Measurements from ENCODE around the gene EFCC1.
"Not testable (repeated sequence)": the region's sequence is repeated elsewhere in the genome, so short reads cannot be mapped to it uniquely, and the experiment has no call there.

The EFCC1 gene

GRCh38 chr3:129054605-129055104 is 53.6 kb downstream of the EFCC1 start:
- DNase-seq (ENCODE audit: low read depth in 2 of 2) = no peak

GRCh38 chr3:129056451-129057173 is 55.5 kb downstream of the EFCC1 start:
- no peak for DNase-seq (ENCODE audit: low read depth in 2 of 2)

DNA sequence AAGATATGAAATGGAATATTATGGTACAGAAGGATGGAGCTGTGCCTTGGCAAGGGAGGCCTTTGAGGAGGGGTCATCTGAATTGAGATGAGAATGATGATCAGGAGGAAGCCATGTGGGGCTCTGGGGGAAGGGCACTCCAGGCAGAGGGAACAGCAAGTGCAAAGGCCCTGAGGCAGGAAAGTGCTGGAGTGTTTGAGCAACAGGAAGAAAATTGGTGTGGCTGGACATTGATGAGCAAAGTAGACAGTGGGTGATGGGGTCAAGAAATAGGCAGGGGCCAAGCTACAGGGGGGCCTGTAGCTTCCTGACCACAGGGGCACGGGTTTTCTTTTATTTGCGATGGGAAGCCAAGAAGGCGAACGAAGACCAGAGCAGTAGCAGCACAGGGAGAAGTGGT is 56.1 kb downstream of the EFCC1 start:
- no peak for DNase-seq (ENCODE audit: low read depth in 2 of 2)

DNA sequence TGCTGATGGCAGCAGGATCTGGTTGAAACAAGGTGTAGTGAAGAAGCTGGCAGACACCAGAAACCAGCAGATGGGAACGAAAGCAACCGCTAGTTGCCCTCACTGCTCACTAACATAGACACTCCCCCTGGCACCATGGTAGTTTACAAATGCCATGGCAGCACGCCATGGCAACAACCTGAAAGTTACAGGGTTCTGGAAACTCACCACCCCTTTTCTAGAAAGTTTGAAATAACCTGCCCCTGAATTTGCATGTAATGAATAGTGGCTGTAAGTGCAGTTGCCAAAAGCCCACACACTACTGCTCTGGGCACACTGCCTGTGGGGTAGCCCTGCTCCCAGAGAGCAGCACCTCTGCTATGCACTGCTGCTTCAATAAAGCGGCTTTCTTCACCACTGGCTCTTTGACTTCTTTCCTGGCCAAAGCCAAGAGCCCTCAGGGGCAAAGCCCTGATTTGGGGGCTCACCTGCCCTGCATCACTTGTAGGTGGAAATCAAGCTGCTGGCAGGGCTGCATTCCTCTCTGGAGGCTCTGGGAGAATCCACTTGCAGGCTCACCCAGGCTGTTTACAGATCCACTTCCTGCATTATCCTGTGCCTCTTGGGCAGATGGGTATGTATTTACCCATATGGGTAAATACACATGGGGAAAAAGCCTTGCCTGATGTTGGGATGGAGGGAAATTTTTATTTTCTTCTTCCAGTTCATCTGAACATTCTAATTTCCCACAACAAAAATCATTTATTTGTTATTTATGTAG is 57.5 kb downstream of the EFCC1 start:
- DNase-seq (ENCODE audit: low read depth in 2 of 2) = no peak

DNA sequence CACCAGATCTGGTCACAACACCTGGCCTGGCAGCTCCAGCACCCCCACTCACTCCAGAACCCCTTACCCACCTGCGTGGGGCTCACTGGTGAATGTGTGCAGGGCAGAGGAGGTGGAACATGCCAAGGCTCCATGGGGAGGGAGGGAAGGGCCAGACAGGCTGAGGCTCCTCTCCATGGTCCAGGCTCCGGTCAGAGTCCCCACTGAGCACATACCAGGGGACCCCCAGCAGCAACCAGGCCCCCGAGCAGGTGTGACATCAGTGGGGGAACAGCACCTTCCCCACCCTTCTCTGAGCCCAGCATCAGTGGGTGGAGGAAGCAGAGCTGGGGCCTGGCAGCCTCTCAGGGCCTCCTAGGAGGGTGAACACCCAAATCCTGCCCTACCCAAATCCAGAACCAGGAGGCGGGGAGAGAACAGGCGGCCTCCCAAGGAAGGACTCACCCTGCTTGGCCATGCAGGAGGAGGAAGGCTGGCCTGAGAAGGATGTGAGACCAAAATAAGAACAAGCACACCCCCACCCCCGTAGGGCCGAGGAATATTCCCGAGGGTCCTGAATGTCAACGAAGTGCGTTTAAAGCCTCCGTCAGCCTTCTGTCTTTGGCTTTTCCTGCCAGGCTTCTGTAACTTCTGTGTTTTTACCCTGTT is 58.3 kb downstream of the EFCC1 start:
- DNase-seq (ENCODE audit: low read depth in 2 of 2) = no peak

GRCh38 chr3:129060276-129061022 is 59.3 kb downstream of the EFCC1 start, which contains the start of gene GP9:
Gene GP9 (plus strand): TSS chr3:129060779. CDS start chr3:129061740, 961 bp downstream.
- no peak for DNase-seq (ENCODE audit: low read depth in 2 of 2)

DNA sequence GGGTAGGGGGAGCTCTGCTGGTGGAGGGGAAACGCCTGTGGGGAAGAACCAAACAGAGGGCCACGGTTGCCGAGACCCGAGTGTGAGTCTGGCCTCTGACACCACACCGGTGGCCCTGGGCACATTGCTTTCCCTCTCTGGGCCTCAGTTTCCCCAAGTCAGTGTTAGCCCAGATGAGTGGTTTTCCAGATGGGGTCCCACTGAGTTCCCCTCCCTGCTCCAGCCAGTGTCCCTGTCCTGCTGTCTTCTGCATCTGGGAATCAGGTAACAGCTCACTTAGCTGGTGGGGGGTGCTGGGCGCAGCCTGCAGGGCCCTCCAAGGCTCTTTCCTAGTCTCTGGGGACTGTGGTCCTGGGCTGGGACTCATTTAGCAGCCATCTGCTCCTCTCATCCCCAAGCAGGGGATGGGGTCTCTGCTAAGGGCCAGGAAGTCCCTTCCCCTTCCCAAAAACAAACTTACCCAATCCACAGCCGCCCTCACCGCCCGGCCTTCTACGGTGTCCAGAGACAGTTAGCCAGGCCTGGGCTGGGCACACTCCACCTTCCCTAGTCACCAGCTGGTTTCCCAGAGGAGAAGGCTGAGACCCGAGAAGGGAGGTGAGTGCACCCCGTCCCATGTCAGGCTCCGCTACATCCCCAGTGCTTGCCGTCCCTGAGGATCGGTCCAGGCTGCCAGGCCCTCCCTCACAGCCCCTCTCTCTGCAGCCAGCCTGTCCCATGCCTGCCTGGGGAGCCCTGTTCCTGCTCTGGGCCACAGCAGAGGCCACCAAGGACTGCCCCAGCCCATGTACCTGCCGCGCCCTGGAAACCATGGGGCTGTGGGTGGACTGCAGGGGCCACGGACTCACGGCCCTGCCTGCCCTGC is 60.2 kb downstream of the EFCC1 start:
- no peak for DNase-seq (ENCODE audit: low read depth in 2 of 2)

- no peak for DNase-seq (ENCODE audit: low read depth in 2 of 2)
Measured at GRCh38 chr3:129061888-129062834, 61.1 kb downstream of the EFCC1 start.

- DNase-seq (ENCODE audit: low read depth in 2 of 2) = no peak
Measured at GRCh38 chr3:129063091-129063640, 62.1 kb downstream of the EFCC1 start.

- no peak for DNase-seq (ENCODE audit: low read depth in 2 of 2)
Measured at GRCh38 chr3:129063841-129064482, 62.9 kb downstream of the EFCC1 start.

- DNase-seq (ENCODE audit: low read depth in 2 of 2) = no peak
Measured at GRCh38 chr3:129065016-129065719, 64.1 kb downstream of the EFCC1 start.

- DNase-seq (ENCODE audit: low read depth in 2 of 2) = no peak
Measured at GRCh38 chr3:129065720-129066073, 64.6 kb downstream of the EFCC1 start.

- not testable (repeated sequence) for DNase-seq (ENCODE audit: low read depth in 2 of 2)
Measured at GRCh38 chr3:129067719-129068118, 66.6 kb downstream of the EFCC1 start.

GRCh38 chr3:129068291-129068886 is 67.3 kb downstream of the EFCC1 start:
- no peak for DNase-seq (ENCODE audit: low read depth in 2 of 2)

DNA sequence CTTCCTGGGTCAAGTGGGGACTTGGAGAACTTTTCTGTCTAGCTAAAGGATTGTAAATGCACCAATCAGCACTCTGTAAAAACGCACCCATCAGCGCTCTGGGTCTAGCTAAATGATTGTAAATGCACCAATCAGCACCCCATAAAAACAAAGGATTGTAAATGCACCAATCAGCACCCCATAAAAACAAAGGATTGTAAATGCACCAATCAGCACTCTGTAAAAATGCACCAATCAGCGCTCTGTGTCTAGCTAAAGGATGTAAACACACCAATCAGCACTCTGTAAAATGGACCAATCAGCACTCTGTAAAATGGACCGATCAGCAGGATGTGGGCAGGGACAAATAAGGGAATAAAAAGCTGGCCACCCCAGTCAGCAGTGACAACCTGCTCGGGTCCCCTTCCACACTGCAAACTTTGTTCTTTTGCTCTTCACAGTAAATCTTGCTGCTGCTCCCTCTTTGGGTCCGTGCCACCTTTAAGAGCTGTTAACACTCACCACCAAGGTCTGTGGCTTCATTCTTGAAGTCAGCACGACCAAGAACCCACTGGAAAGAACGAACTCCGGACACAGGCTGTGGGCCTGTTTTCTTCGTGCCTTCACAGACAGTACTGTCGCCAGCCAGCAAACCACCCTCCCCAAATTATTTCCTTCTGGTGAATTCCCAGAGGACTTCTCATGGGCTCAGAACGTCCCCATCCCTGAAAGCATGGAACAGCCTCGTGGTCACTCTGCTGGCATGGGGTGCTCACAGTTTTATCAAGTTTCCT is 68.4 kb downstream of the EFCC1 start:
- not testable (repeated sequence) for DNase-seq (ENCODE audit: low read depth in 2 of 2)

DNA sequence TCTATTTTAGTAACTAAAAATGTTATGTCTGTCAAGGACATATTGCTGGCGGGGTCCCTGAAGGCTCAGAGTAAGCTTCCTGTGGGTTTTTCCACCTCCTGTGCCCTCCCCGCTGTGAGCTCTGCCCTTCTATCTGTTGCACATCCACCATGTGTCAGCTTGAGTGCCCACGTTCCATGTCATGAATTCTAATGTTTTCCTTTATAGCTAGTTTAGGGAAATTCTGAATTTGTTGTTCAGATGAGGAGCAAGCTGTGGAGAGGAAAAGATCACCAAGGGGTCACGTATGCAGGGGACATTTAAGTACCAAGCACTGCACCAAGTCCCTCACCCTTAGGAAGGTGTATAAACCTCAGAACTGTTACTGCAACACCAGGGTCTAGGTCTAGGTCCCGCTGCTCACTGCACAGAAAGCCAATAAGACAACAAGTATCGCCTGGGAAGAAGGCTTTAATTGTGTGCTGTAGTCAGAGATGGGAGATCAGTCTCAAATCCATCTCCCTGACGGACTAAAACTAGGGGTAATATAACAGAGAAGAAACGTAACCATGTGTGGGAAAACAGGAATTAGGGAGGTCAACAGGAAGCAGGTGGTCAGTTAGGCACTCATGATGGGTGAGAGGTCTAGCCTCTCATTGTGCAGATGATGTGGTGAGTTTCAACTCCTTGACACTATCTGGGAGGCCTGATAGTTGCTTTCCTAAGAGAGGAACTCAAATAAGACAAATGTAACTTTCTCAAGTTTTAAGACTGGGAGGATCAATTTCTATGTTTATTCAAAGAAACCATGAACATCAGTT is 69.2 kb downstream of the EFCC1 start:
- no peak for DNase-seq (ENCODE audit: low read depth in 2 of 2)

Measured in stimulated activated CD8-positive, alpha-beta memory T cell treated with anti-CD3 and anti-CD28 coated beads, Interleukin-7, amount 100 ng/mL, for 1 hour (primary cell).